Activated CD4-positive, CD25-positive, alpha-beta regulatory T cell (primary cell): ENCODE measurements around the gene ERVFRD-1.
"Not testable (repeated sequence)": the region's sequence is repeated elsewhere in the genome, so short reads cannot be mapped to it uniquely, and the experiment has no call there.

Source experiments
- DNase-seq, 4 experiments: peaks; one replicate each; lab custom pipeline; 2025; lab: John Stamatoyannopoulos, UW

The ERVFRD-1 gene

GRCh38 chr6:11129908-11130565 is 18.5 kb upstream of the ERVFRD-1 start:
- no peak for DNase-seq

DNA sequence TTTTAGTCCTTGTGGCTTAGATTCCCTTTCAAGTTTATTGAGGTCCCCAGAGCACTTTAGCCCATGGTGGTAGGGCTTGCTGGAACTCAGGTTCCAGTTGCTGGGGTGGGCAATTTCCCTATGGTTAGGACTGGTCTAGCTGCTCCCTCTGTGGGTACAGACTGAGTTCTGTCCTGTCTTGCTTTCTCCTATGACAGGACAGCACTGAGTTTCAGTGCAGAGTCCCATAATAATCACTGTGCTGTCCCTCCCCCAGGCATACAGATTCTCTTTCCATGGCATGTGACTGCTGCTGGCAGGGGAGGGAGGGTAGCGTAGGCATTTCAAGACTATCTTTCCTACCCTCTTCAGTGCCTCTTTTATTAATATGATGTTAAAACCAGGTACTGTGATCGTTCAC is 17.1 kb upstream of the ERVFRD-1 start:
- no peak for DNase-seq

- no peak for DNase-seq
Measured at GRCh38 chr6:11126876-11127275, 15.4 kb upstream of the ERVFRD-1 start.

DNA sequence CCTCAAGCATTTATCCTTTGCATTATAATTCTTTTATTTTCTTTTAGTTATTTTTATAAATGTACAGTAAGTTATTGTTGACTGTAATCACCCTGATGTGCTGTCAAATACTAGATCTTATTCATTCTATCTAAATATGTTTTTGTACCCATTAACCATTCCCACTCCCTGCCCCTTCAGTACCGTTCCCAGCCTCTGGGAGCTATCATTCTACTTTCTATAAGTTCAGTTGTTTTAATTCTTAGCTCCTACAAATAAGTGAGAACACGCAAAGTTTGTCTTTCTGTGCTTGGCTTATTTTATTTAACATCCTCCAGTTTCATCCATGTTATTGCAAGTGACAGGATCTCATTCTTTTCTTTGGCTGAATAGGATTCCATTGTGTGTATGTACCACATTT is 12.5 kb upstream of the ERVFRD-1 start:
- DNase-seq: no peak

GRCh38 chr6:11122380-11122779 is 10.9 kb upstream of the ERVFRD-1 start:
- DNase-seq: no peak

DNA sequence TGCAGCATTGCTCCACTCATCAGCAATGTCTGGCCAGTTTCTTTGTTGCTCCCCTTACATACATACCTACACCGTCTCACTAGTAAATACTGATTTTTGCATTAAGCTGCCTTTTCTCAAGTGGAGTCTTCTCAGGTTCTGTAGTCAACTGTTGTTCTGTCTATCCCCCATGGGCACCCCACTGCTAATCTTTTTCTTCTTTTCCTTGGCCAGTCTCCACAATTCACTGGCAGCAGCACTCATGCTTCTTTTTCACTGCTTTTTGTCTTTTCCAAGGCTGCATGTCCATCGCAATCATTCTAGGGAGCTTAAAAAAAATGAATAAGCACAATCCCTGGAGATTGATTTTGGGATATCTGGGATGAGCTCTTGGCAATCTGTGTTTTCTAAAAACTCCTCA is 10.3 kb upstream of the ERVFRD-1 start:
- DNase-seq: no peak

GRCh38 chr6:11120271-11121005 is 8.9 kb upstream of the ERVFRD-1 start:
- no peak for DNase-seq

- DNase-seq: not testable (repeated sequence)
Measured at GRCh38 chr6:11115808-11116536, 4.4 kb upstream of the ERVFRD-1 start.

DNA sequence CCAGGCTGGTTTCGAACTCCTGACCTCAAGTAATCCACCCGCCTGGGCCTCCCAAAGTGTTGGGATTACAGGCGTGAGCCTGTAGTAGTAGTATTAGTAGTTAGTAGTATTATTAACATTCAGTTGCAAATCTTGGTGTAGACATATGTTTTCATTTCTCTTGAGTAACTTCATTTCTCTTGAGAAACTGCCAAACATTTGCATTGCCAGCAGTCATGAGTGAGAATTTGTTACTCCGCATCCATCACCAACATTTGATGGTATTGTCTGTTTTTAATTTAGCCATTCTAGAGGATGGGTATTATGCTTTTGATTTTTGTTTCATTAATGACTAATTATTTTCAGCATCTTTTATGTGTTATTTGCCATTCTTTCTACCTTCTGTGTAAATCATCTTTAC is 1.5 kb upstream of the ERVFRD-1 start:
- DNase-seq: no peak

- DNase-seq: no peak
Measured at GRCh38 chr6:11111769-11112437, 378 bp upstream of the ERVFRD-1 start.

- no peak for DNase-seq
Measured at GRCh38 chr6:11108726-11109125, 2.8 kb downstream of the ERVFRD-1 start.

- DNase-seq: no peak
Measured at GRCh38 chr6:11103065-11103464, 8.5 kb downstream of the ERVFRD-1 start.

- DNase-seq: no peak
Measured at GRCh38 chr6:11101417-11101816, 10.1 kb downstream of the ERVFRD-1 start.

DNA sequence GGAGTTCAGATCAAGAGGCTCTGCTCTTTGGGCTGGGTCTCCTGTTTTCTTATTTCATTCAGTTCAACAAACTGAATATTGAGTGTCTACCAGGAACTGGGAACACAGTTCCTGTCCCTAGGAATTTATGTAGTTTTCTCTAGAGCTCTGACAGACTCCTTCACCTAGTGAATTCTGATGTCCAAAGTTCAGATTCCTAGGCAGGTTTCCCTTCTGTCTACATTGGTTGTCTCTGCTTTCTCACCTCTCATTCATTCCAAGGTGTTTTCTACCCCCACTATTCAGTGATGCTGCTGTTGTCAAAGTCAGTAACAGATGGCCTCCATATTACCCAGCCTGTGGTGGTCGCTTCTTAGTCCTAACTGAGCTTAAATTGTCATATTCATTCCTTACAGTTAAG is 13.5 kb downstream of the ERVFRD-1 start:
- DNase-seq: no peak

- no peak for DNase-seq
Measured at GRCh38 chr6:11097476-11097875, 14.0 kb downstream of the ERVFRD-1 start.

DNA sequence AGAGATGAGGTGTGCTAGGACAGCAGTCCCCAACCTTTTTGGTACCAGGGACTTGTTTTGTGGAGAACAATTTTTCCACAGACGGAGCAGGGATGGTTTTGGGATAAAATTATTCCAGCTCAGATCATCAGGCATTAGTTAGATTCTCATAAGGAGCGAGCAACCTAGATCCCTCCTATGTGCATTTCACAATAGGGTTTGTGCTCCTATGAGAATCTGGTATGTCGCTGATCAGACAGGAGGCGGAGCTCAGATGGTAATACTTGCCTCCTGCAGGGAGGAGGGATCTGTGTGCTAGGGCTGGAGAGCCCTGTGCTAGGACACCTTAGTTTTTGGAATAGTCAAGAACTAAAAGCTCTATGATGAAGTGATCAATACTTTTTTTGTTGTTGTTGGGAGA is 15.4 kb downstream of the ERVFRD-1 start:
- no peak for DNase-seq

GRCh38 chr6:11094941-11095340 is 16.6 kb downstream of the ERVFRD-1 start:
- no peak for DNase-seq

- peak in 1 of 4 experiments; percentile 23 for DNase-seq
Measured at GRCh38 chr6:11094411-11094851, 17.1 kb downstream of the ERVFRD-1 start.

GRCh38 chr6:11093626-11094410 is 17.7 kb downstream of the ERVFRD-1 start, which contains the start of gene SMIM13:
Gene SMIM13, plus strand, starts transcription at chr6:11093834. Its CDS starts 480 bp downstream, at chr6:11094314.
- DNase-seq: peak; percentile 89 to 92 (median 91)

DNA sequence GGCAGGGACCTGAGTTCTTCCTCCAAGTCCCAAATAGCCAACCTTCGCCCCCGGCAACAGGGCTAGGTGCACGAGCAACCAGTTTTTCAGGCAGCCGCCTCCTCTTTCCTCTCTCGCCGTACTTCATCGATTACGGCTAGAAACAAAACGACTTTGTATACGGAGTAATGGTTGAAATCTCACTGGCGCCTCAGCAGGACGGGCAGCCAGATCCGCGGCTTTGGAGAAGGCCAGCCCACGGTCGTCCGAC is 18.2 kb downstream of the ERVFRD-1 start:
- DNase-seq: no peak

GRCh38 chr6:11092668-11093375 is 18.7 kb downstream of the ERVFRD-1 start:
- peak in 1 of 4 experiments; percentile 8 for DNase-seq
